SK-MEL-5 (cell line): Measurements from ENCODE around the gene MAML2. TPM values are rescaled to one million over a fixed set of nuclear protein-coding genes. Genes with fewer than 3 reads are reported as not detected.
A peak's percentile ranks its signal among the peaks of the same experiment; 100 is the strongest.

Source experiments
- DNase-seq: peaks from one replicate; pipeline ENCODE4 v3.0.0-alpha.2; 2016; ENCODE audit warnings: low read depth, low spot score
- in situ Hi-C: cut with HindIII; loops from 2 replicates; pipeline ENCODE4 v1.10.0; 2016; ENCODE audit warnings: low sequenced_read_pairs, high pct_unique_total_duplicates, low pct_unique_long_range_greater_than_20kb
- total RNA-seq: library from RNA; depleted of rRNA; stranded (reverse); fragments of >200 nt; shearing (Covaris generic); gene quantifications from 2 replicates; pipeline ENCODE4 v1.2.3, GENCODE V29; 2014

The MAML2 gene
- total RNA-seq, 1 experiment from 2014 or later, result 3.5 TPM

- DNase-seq, result no peak
Measured at GRCh38 chr11:96238563-96239135, 104.3 kb downstream of the MAML2 start.

GRCh38 chr11:96237766-96238266 lies 105.2 kb downstream of the MAML2 start:
- in situ Hi-C loops, result no loop called here

More at GRCh38 chr11:96238563-96239135, 104.3 kb downstream of the MAML2 start:
- in situ Hi-C loops, result no loop called here

DNA sequence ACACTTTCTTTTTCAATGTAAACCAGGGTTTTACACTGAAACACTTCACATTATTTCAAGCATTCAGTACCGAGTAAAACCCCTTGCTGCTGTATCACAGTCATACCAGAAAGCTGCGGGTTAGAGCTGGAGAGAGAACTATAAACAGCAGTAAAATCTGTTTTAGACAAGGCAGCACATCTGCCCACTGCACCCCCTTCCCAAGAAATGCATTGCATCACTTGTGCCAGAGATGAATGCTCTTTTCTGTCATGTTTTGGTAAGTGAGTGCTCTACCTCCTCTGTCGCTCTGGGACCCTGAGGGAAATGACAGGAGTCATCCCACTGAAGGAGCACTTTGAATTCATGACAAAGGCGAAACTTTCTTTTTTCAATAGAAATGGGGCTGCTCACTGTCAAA lies 107.2 kb downstream of the MAML2 start:
- in situ Hi-C loops, result no loop called here
- DNase-seq, result no peak

More at GRCh38 chr11:96237766-96238266, 105.2 kb downstream of the MAML2 start:
- DNase-seq, result no peak

- in situ Hi-C loops, result no loop called here
- DNase-seq, result no peak
Measured at GRCh38 chr11:96234866-96235441, 108.0 kb downstream of the MAML2 start.

- in situ Hi-C loops, result no loop called here
- no peak for DNase-seq
Measured at GRCh38 chr11:96232132-96232531, 110.9 kb downstream of the MAML2 start.

DNA sequence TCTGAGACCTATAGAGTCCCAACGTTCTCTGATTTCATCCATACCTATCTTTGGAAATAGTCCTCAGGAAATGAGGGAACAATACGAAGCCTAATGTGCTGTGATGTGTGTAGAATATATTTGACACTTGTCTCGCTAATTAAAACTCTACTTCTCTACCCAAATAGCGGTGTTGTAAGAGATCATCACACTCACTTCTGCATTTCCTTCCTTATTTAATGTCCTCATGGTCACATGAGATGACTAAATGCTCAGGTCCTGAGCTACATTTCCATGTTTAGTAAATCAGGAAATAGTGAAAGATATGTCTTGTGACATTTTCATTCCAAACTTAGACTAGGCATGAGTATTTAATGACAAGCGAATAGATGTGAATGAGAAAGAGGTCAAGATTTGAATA lies 112.3 kb downstream of the MAML2 start:
- in situ Hi-C loops, result no loop called here
- DNase-seq, result no peak

GRCh38 chr11:96229354-96229977 lies 113.5 kb downstream of the MAML2 start:
- in situ Hi-C loops, result no loop called here

GRCh38 chr11:96228910-96229309 lies 114.1 kb downstream of the MAML2 start:
- no peak for DNase-seq
- in situ Hi-C loops, result no loop called here

More at GRCh38 chr11:96229354-96229977, 113.5 kb downstream of the MAML2 start:
- DNase-seq, result no peak

DNA sequence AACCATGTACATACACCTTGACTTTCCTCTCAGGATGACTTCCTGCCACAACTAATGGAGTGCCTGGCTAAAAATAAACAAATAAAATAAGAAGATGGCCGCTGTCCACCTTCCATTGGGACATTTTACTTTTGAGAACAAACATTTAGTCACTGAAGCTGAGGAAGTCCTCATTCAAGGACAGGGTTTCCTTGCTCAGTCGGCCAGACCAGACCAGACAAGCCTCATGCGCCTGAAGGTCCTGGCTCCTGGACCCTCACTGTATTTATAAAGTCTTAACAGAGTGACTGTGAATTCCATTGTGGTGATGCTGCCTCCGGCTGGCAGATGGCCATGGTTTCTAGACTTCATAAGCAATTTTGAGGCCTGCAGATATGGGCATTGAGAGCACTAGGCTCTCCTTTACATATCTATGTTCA lies 114.5 kb downstream of the MAML2 start:
- in situ Hi-C loops, result no loop called here
- no peak for DNase-seq

DNA sequence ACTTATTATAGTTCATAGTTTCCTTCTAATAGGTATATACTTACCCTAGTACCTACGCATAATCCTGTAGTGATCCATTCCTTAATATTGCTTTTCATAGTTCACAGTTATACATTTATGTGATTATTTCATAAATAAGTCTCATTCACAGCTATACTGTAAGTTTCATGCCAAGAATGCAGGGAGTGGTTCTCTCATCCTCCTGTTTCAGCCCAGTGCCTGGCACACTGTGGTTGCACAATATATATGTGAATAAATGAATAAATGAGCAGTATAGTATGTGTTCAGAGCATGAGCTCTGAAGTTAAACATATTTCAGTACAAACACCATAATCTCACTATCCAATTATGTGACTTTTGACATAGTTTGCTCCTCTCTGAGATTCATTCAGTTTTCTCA lies 115.8 kb downstream of the MAML2 start:
- in situ Hi-C loops, result no loop called here

DNA sequence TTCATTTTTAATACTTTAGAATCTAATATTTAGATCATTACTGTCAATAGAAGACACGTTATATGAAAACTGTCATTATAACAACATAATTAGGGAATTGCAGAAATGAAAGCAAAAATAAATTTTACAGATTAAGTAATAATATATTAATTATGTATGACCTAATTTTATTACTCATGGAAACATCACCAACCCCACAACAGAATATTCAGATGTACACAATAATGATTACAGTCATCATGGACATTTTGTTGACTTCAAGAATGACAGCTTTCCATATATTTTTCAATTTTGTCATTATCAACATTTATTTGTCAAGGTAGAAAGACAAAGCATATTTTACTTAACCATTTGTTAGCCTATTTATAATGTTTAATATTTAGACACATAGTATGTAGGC lies 119.9 kb downstream of the MAML2 start:
- in situ Hi-C loops, result no loop called here
- DNase-seq, result no peak

More for the DNA sequence above, 115.8 kb downstream of the MAML2 start:
- no peak for DNase-seq

DNA sequence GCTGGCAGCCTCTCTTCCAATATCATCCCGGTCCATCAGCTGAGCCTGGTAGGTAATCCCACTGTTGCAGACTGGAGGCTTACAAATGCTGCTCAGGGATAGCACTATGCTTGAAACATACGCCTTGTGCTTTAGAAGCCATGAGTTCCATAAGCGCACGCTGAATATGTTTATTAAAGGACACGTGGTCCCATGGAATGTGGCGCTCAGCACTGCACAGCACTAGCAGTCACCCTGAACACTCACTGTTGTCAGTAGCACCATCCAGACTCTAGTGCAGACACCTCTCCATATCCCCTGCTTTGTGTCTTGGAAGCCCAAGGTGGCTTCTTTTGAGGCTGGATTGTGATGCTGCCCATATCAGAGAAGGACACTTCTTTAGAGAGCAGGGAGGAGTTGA lies 120.9 kb downstream of the MAML2 start:
- in situ Hi-C loops, result no loop called here

GRCh38 chr11:96221244-96222070 lies 121.5 kb downstream of the MAML2 start:
- in situ Hi-C loops, result no loop called here
- DNase-seq, result no peak

More for the DNA sequence above, 120.9 kb downstream of the MAML2 start:
- no peak for DNase-seq

DNA sequence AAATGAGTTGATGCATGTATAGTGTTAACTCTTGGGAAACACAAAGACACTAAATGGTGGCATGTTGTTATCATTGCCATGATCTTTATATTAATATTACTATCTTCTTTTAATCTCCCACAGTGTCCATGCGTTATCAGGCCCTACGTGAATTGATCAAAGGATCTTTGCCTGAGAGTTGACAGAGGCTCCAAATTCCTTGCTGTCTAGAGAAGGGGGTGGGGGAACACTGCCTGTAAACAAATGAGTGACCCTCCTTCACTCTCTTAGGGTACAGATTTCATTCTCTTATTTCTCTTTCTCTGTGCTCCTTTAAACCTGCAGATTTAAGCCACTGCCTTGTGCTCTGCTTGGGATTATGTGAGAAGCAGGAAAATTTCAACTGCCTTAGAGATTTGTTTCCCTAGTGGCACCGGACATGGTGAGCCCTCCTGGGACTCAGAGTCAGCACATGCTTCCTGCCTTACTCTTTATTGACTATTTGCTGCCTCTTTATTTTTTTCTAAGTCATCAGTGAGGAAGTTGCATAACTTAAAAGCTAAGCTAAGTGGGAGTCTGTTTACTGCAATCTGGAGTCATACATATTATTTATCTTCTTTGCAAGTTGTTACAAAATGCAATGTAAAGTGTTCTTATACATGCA lies 122.9 kb downstream of the MAML2 start:
- peak; percentile 48 for DNase-seq
- in situ Hi-C loops, result no loop called here

GRCh38 chr11:96218901-96219300 lies 124.1 kb downstream of the MAML2 start:
- in situ Hi-C loops, result no loop called here
- DNase-seq, result no peak

DNA sequence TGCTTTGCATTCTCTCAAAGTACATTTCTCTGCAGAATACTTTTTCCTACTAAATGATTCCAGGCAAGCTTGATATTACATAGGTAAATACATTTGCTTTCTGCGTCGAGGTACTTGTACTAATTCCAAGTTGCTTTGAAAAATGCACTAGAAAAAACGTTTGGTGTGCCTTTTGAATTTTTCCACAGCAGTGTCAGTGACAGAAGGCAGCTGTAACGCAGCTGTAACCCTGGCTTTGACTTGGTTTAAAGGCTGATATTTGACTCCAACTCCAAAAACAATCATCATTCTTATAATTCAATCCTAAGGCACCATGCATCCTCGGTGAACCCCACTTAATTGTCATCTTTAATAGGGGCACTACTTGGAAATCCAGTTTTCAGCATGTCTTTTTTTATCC lies 125.0 kb downstream of the MAML2 start:
- no peak for DNase-seq
- in situ Hi-C loops, result no loop called here

GRCh38 chr11:96217206-96217605 lies 125.8 kb downstream of the MAML2 start:
- DNase-seq, result no peak
- in situ Hi-C loops, result no loop called here

GRCh38 chr11:96215826-96216225 lies 127.2 kb downstream of the MAML2 start:
- in situ Hi-C loops, result no loop called here
- DNase-seq, result no peak
